Psoas muscle (tissue), 8 donors: ENCODE results near the gene KRT10. TPM values are rescaled to one million over a fixed set of nuclear protein-coding genes. Genes with fewer than 3 reads are reported as not detected.

Source experiments
- ATAC-seq, 4 donors: fragments of 200-7000 bp; cut with Tn5 transposase; one replicate each; pipeline ENCODE4 v1.9.1; 2020; ENCODE audit warnings: moderate library complexity in 3 of 4, mild to moderate bottlenecking in 2 of 4
- DNase-seq, 2 donors: peaks; one replicate each; pipeline ENCODE4 v3.0.0-alpha.2; 2020
- H3K27ac ChIP-seq: fragments of 200-600 bp; one replicate; pipeline ENCODE4 v1.8.0; 2022
- H3K27me3 ChIP-seq, 3 donors: fragments of 200-600 bp in 1 of 3; one replicate each; pipeline versions ENCODE4 v1.6.1 to v1.8.0; 2013 to 2022; ENCODE audit warnings: low read length in 2 of 3, mild to moderate bottlenecking in 2 of 3, moderate library complexity in 1 of 3; ENCODE audit not compliant: insufficient read depth in 3 of 3
- H3K36me3 ChIP-seq, 2 donors: fragments of 200-600 bp in 1 of 2; one replicate each; pipeline versions ENCODE4 v1.6.1 to v1.8.0; 2013 to 2022; ENCODE audit warnings: low read depth in 1 of 2, mild to moderate bottlenecking in 1 of 2, moderate library complexity in 1 of 2; ENCODE audit not compliant: insufficient read depth in 1 of 2
- H3K4me1 ChIP-seq: fragments of 200-600 bp; one replicate; pipeline ENCODE4 v1.8.0; 2022
- H3K4me3 ChIP-seq: fragments of 200-600 bp; one replicate; pipeline ENCODE4 v1.8.0; 2022; ENCODE audit warnings: mild to moderate bottlenecking
- H3K9me3 ChIP-seq: fragments of 200-600 bp; one replicate; pipeline ENCODE4 v1.8.0; 2022
- CTCF ChIP-seq: fragments of 200-600 bp; IDR thresholded peaks from one replicate; pipeline ENCODE4 v1.8.0; 2022; ENCODE audit warnings: antibody characterized with exemption
- WGBS, 3 donors: extraction: QIAGEN DNeasy Blood & Tissue Kit; methylation state at CpG; one replicate each; pipeline versions ENCODE4 v1.1.6 to v1.1.7; 2013; 5-methylcytosine and 5-hydroxymethylcytosine counted together
- intact Hi-C, 2 donors: fragments of 100-400 bp; cut with DNase I; formaldehyde crosslinking; loops; one replicate each; pipeline versions ENCODE4 v1.11.0 to v1.14.2; 2022
- polyA plus RNA-seq, 3 donors: library from polyadenylated mRNA; stranded (reverse); fragments of 200-250 nt; gene quantifications; one replicate each; pipeline ENCODE4 v1.2.3, GENCODE V29; 2013
- total RNA-seq, 4 donors: library from RNA; stranded (reverse); fragmentation: NEBNext Ultra II Directional in 2 of 4; extraction: Animal tissue kit (Norgen Biotek cat#: 25700) in 2 of 4; gene quantifications; one replicate each; pipeline versions ENCODE4 v1.2.1 to v1.2.4, GENCODE V29; 2021 to 2023
- donor health status: healthy with polysubstance abuse.
- donor health status: DM: no; HTN: no; CAD: no; lungs with moderate emphysema.
- donor health status: Bipolar disorder and iron deficiency.
- donor health status: healthy.
- donor health status: DM: yes; HTN: yes; CAD: no.
- donor health status: DM: no; HTN: no; CAD: no.
- donor health status: DM: no; HTN: no; CAD: no.
- donor health status: DM: yes; HTN: yes; CAD: no.

The KRT10 gene
- total and polyA plus RNA-seq, 7 donors: 23.3 to 38.8 (median 32.7) TPM

- H3K27me3 ChIP-seq: peaks cover 0 to 37% (median 0%) of the 10 kb centered on the region in 3 donors
- no peak overlapping the region for H3K4me3 ChIP-seq
- DNase-seq: no peak
- H3K9me3 ChIP-seq: no peaks in the 10 kb centered on the region
- H3K4me1 ChIP-seq: no peaks in the 10 kb centered on the region
- TF ChIP-seq CTCF: no peak
- 79 to 85% (median 80%) methylated on average over 1 of the region's 1 CpG for WGBS, 3 donors
- intact Hi-C loops: loop anchor here (5.0 to 10.0 kb wide), 3 partner anchors 524 to 864 kb away; no protein-coding TSS in a partner anchor
- no peaks in the 10 kb centered on the region for H3K36me3 ChIP-seq
- no peak for ATAC-seq
- H3K27ac ChIP-seq: no peak overlapping the region
Observed at GRCh38 chr17:40800381-40800780, 22.0 kb downstream of the KRT10 start.

DNA sequence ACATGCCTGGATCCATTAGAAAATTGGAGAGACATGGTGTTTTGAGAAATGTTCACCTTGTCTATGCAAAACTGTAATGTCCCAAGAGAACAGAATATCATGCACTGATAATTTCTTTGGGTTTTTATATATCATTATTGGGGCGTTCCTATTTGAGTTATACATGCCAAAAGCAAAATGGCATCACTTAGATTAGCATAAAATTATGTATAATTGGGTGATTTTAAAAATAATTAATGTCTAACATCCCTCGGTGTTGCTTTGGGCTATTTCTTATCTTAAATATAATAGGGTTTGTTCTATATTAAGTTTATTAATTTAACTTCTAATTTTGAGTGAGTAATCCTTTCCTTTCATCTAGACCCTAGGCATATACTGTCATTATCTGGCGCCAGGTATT lies 22.6 kb downstream of the KRT10 start, which contains the start of gene KRT28:
KRT28 (minus strand) TSS at position 101 of the 400 bp plus-strand sequence; CDS start at position 35, 66 bp downstream.
- peaks cover 0 to 32% (median 0%) of the 10 kb centered on the region in 3 donors for H3K27me3 ChIP-seq

GRCh38 chr17:40796846-40797245 lies 25.6 kb downstream of the KRT10 start:
- no peak overlapping the region for H3K4me3 ChIP-seq
- DNase-seq: no peak
- H3K4me1 ChIP-seq: no peaks in the 10 kb centered on the region
- H3K27ac ChIP-seq: no peak overlapping the region
- no peak for ATAC-seq
- H3K36me3 ChIP-seq: no peaks in the 10 kb centered on the region
- H3K27me3 ChIP-seq: peaks cover 0 to 20% (median 0%) of the 10 kb centered on the region in 3 donors
- intact Hi-C loops: loop anchor here in 1 of 2 donors (10.0 kb wide), 1 partner anchor 172 kb away; no protein-coding TSS in a partner anchor
- WGBS, 3 donors: 74 to 84% (median 78%) methylated on average over 27 of the region's 27 CpGs
- TF ChIP-seq CTCF: no peak
- no peaks in the 10 kb centered on the region for H3K9me3 ChIP-seq

More for the DNA sequence above, 22.6 kb downstream of the KRT10 start, which contains the start of gene KRT28:
- no peaks in the 10 kb centered on the region for H3K9me3 ChIP-seq
- no peak for TF ChIP-seq CTCF
- H3K4me3 ChIP-seq: no peak within 1 kb of the TSS
- DNase-seq (no peak), ATAC-seq (no peak)
- no peak within 1 kb of the TSS for H3K27ac ChIP-seq
- no peaks in the 10 kb centered on the region for H3K36me3 ChIP-seq
- intact Hi-C loops: loop anchor here (5.0 to 10.0 kb wide), 4 partner anchors 175 to 865 kb away; no protein-coding TSS in a partner anchor
- 70 to 82% (median 79%) methylated on average over 3 of the region's 3 CpGs for WGBS, 3 donors
- H3K4me1 ChIP-seq: no peaks in the 10 kb centered on the region

DNA sequence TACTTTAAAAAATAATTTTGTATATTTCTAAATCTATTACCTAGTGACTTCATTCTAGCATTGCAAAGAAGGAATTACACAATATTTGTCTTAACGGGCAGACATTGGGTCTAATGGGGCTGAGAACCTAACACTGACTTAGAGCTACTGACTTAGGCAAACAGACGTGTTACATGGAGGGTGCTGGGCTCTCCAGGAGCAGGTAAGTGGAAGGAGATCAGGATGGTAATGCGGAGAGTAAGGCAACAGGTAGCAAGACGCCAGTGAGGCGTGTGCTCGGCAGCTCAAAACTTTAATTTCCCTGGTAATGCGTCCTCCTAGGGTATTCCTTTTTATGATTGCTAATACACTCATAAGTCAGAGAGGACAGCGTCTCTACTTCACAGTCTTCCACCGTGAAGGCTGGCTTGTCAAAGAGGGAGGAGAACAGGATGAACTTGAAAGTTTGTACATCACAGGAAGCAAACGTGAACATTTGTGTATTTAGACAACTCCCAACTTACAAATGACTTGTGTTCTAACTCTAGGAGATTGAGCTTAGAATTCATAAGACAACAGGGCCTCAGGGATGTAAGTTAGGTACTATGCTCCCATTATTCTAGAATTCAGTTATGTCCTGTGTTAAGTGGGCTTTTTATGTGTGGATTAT lies 27.3 kb downstream of the KRT10 start:
- 81 to 86% (median 84%) methylated on average over 10 of the region's 10 CpGs for WGBS, 3 donors
- Histone ChIP-seq H3K9me3 (no peaks in the 10 kb centered on the region), H3K27ac (no peak overlapping the region), H3K4me1 (no peaks in the 10 kb centered on the region), H3K36me3 (no peaks in the 10 kb centered on the region), H3K27me3 (peaks cover 0 to 5% (median 0%) of the 10 kb centered on the region in 3 donors), H3K4me3 (no peak overlapping the region)
- TF ChIP-seq CTCF: no peak
- DNase-seq: no peak
- no peak for ATAC-seq
- intact Hi-C loops: loop anchor here in 1 of 2 donors (10.0 kb wide), 1 partner anchor 170 kb away; no protein-coding TSS in a partner anchor
